Dendritic cell treated with granulocyte-macrophage colony-stimulating factor and Interleukin-4, amounts not matched to agents 40 ng/mL and 50 ng/mL, for 4 days (primary cell): ENCODE measurements around the gene IL17RB.

Source experiments
- H3K27ac Mint-ChIP-seq: one replicate; pipeline ENCODE4 v1.8.0; 2022; ENCODE audit warnings: mild to moderate bottlenecking, mixed read lengths
- H3K27me3 Mint-ChIP-seq: one replicate; pipeline ENCODE4 v1.8.0; 2022; ENCODE audit warnings: mild to moderate bottlenecking, mixed read lengths
- H3K36me3 Mint-ChIP-seq: one replicate; pipeline ENCODE4 v1.8.0; 2022; ENCODE audit warnings: low read depth, mixed read lengths
- H3K4me1 Mint-ChIP-seq: one replicate; pipeline ENCODE4 v1.8.0; 2022; ENCODE audit warnings: low read depth, mixed read lengths
- H3K4me3 Mint-ChIP-seq: one replicate; pipeline ENCODE4 v1.8.0; 2022; ENCODE audit warnings: mild to moderate bottlenecking, moderate library complexity, mixed read lengths
- H3K9me3 Mint-ChIP-seq: one replicate; pipeline ENCODE4 v1.8.0; 2022; ENCODE audit warnings: mixed read lengths
- intact Hi-C: fragments of 100-400 bp; cut with micrococcal nuclease; formaldehyde crosslinking; loops from one replicate; pipeline ENCODE4 v1.15.0; 2022

The IL17RB gene

DNA sequence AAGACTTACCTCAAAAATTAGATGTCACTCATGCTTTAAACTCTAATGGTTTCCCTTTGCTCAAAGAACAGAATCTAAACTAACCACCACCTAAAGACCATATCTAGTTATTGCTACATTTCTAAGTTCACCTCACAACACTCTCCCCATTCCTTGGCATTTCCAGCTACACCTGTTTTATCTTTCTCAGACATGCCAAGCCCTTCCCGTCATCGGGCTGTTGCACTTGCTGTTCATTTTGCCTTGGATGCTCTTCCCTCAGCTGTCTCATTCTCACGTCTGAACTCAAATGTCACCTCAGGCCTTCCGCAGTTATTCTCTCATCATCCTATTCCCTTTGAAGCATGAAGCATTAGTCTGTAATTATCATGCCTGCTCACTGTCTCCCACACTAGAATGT, 36.6 kb downstream of the IL17RB start:
- Mint-ChIP-seq H3K4me1 (peaks cover 30% of the 10 kb centered on the region), H3K36me3 (peaks cover 72% of the 10 kb centered on the region), H3K27ac (no peak overlapping the region), H3K4me3 (no peak overlapping the region), H3K27me3 (no peaks in the 10 kb centered on the region), H3K9me3 (no peaks in the 10 kb centered on the region)
- intact Hi-C loops = no loop called here

- H3K27ac Mint-ChIP-seq = no peak overlapping the region
- H3K36me3 Mint-ChIP-seq = peaks cover 73% of the 10 kb centered on the region
Observed at GRCh38 chr3:53884623-53885022, 38.3 kb downstream of the IL17RB start.

GRCh38 chr3:53885239-53885638, 38.9 kb downstream of the IL17RB start:
- Mint-ChIP-seq H3K4me1 (peaks cover 42% of the 10 kb centered on the region), H3K36me3 (peaks cover 68% of the 10 kb centered on the region), H3K27ac (no peak overlapping the region), H3K27me3 (no peaks in the 10 kb centered on the region), H3K4me3 (no peak overlapping the region), H3K9me3 (no peaks in the 10 kb centered on the region)
- intact Hi-C loops = no loop called here

More at GRCh38 chr3:53884623-53885022, 38.3 kb downstream of the IL17RB start:
- H3K9me3 Mint-ChIP-seq = no peaks in the 10 kb centered on the region
- intact Hi-C loops = no loop called here
- no peaks in the 10 kb centered on the region for H3K27me3 Mint-ChIP-seq
- peaks cover 36% of the 10 kb centered on the region for H3K4me1 Mint-ChIP-seq
- H3K4me3 Mint-ChIP-seq = no peak overlapping the region

DNA sequence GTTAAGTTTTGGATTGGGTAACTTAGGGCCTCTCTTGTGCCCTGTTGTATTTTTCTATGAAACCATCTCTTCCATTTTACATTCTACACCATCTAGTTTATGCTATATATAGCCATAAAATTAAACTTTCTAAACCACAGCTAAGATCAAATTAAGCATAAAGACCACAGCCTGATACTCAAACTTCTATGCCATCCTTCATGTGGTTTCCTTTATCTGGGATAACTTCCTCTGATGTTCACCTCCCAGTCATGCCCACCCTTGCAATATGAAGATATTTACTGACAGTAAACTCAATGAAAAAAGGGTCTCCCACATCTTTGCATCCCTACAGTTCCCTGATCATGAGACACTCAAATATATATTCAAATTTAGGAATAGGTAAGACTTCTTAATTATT, 41.1 kb downstream of the IL17RB start:
- Mint-ChIP-seq H3K4me3 (no peak overlapping the region), H3K36me3 (peaks cover 66% of the 10 kb centered on the region), H3K27ac (no peak overlapping the region), H3K27me3 (no peaks in the 10 kb centered on the region), H3K4me1 (peaks cover 43% of the 10 kb centered on the region), H3K9me3 (no peaks in the 10 kb centered on the region)
- intact Hi-C loops = no loop called here

GRCh38 chr3:53888232-53888631, 41.9 kb downstream of the IL17RB start:
- peaks cover 7% of the 10 kb centered on the region for H3K9me3 Mint-ChIP-seq
- H3K27me3 Mint-ChIP-seq = peaks cover 4% of the 10 kb centered on the region
- intact Hi-C loops = no loop called here
- H3K4me1 Mint-ChIP-seq = peaks cover 41% of the 10 kb centered on the region
- H3K36me3 Mint-ChIP-seq = peaks cover 68% of the 10 kb centered on the region
- no peak overlapping the region for H3K27ac Mint-ChIP-seq
- H3K4me3 Mint-ChIP-seq = no peak overlapping the region

DNA sequence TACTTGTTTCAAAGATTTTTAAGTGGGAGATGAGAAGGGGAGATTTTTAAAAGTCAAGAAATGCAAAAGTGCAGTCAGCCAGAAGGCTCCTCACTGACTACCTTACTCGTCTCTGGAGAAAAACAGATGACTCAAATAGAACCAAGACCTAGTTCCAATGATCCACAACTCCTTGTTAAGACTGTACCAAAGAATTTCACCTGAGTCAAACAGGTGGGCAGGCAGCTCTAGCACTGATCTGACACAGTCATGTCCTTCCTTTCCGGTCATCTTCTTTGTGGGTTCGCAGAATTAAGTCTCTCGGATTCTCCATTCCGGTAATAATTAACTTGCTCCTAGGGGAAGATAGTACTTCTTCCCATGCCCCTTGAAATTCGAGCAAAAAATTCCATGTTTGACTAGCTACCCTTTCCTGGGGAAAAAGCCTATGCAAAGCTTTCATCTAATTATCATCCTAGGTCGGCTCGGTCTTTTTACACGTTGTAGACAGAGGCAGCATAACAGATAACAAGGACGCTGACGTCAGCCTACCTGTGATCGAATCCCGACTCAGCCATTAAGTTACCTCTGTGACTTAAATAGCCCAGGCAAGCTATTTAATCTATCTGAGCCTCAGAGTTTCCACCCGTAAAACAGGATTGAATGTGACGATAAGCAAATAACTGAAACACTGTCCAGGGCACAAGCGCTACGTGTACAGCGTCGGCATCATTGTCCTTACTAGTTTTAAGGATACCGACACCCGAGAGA, 44.5 kb downstream of the IL17RB start:
- Mint-ChIP-seq H3K27me3 (peaks cover 25% of the 10 kb centered on the region), H3K9me3 (peaks cover 8% of the 10 kb centered on the region), H3K27ac (peak overlapping the region; percentile 94), H3K4me1 (peaks cover 41% of the 10 kb centered on the region), H3K4me3 (peak overlapping the region; percentile 82), H3K36me3 (peaks cover 46% of the 10 kb centered on the region)
- intact Hi-C loops = loop anchor here (1.0 to 10.0 kb wide), 3 partner anchors 9 to 546 kb away; partner anchors contain the start of genes ACTR8 and DCP1A

- Mint-ChIP-seq H3K27ac (peak within 1 kb of the TSS; percentile 94), H3K4me3 (peak within 1 kb of the TSS; percentile 82), H3K4me1 (peaks cover 41% of the 10 kb centered on the region), H3K27me3 (peaks cover 29% of the 10 kb centered on the region), H3K36me3 (peaks cover 39% of the 10 kb centered on the region), H3K9me3 (peaks cover 8% of the 10 kb centered on the region)
- intact Hi-C loops = loop anchor here (1.0 to 10.0 kb wide), 3 partner anchors 9 to 547 kb away; partner anchors contain the start of genes ACTR8 and DCP1A
Observed at GRCh38 chr3:53891497-53892285, 45.3 kb downstream of the IL17RB start, which contains the start of gene SELENOK. TSS of gene SELENOK (minus strand) at chr3:53891859.

DNA sequence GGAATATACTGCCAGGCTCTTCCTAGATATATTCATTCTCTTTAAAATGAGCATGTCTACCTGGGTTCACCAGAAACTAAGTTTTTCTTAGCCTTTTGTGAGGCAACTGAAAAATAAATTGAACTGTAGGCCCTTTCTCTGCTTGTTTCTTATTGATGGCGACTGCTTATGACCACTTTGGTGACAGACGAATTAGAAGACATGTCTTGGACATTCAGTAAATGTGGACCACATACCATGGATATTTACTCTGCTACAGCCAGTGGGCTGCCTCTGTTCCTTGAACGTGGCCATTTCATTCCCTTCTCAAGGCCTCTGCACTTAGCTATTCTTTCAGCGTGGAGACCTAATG, 45.9 kb downstream of the IL17RB start:
- Mint-ChIP-seq H3K4me1 (peaks cover 35% of the 10 kb centered on the region), H3K27ac (peak overlapping the region; percentile 94), H3K4me3 (peak overlapping the region; percentile 82), H3K36me3 (peaks cover 33% of the 10 kb centered on the region), H3K27me3 (peaks cover 33% of the 10 kb centered on the region), H3K9me3 (peaks cover 8% of the 10 kb centered on the region)
- intact Hi-C loops = loop anchor here (5.0 to 10.0 kb wide), 2 partner anchors 145 to 547 kb away; partner anchors contain the start of gene DCP1A

DNA sequence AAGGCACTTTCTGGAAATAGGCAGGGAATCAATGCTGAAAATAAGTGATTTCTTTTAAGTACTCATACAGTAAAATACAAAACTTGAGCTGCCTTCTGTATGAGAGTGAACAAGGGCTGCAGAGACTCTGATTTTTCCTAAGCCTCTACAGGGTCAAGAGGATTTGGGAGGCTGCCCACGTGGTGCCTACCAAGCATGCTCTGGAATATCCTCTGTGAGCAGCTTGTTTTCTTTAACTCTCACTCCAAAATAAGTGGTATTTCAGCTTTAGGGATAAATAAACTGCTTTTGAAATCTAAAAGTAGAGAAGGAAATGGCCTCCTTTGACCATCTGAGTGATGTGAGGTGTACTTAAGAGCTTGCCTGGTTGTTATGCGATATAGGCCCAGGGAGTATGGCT, 53.4 kb downstream of the IL17RB start:
- Mint-ChIP-seq H3K27ac (no peak overlapping the region), H3K4me1 (no peaks in the 10 kb centered on the region)
- intact Hi-C loops = loop anchor here (10.0 kb wide), 1 partner anchor 555 kb away; the partner anchor contains the start of gene DCP1A

GRCh38 chr3:53900666-53901331, 54.4 kb downstream of the IL17RB start:
- Mint-ChIP-seq H3K27me3 (peaks cover 50% of the 10 kb centered on the region), H3K27ac (no peak overlapping the region), H3K36me3 (no peaks in the 10 kb centered on the region), H3K4me1 (no peaks in the 10 kb centered on the region), H3K9me3 (peaks cover 2% of the 10 kb centered on the region), H3K4me3 (no peak overlapping the region)
- intact Hi-C loops = no loop called here

More for the DNA sequence above, 53.4 kb downstream of the IL17RB start:
- Mint-ChIP-seq H3K9me3 (no peaks in the 10 kb centered on the region), H3K36me3 (no peaks in the 10 kb centered on the region), H3K4me3 (no peak overlapping the region), H3K27me3 (peaks cover 54% of the 10 kb centered on the region)

GRCh38 chr3:53902067-53902466, 55.7 kb downstream of the IL17RB start:
- Mint-ChIP-seq H3K4me3 (no peak overlapping the region), H3K9me3 (peaks cover 11% of the 10 kb centered on the region), H3K4me1 (no peaks in the 10 kb centered on the region), H3K27me3 (peaks cover 52% of the 10 kb centered on the region), H3K36me3 (no peaks in the 10 kb centered on the region), H3K27ac (no peak overlapping the region)
- intact Hi-C loops = no loop called here

- H3K4me3 Mint-ChIP-seq = no peak overlapping the region
- intact Hi-C loops = no loop called here
- peaks cover 48% of the 10 kb centered on the region for H3K27me3 Mint-ChIP-seq
- no peak overlapping the region for H3K27ac Mint-ChIP-seq
- H3K4me1 Mint-ChIP-seq = no peaks in the 10 kb centered on the region
- H3K9me3 Mint-ChIP-seq = peaks cover 11% of the 10 kb centered on the region
- no peaks in the 10 kb centered on the region for H3K36me3 Mint-ChIP-seq
Observed at GRCh38 chr3:53902711-53903110, 56.3 kb downstream of the IL17RB start.

DNA sequence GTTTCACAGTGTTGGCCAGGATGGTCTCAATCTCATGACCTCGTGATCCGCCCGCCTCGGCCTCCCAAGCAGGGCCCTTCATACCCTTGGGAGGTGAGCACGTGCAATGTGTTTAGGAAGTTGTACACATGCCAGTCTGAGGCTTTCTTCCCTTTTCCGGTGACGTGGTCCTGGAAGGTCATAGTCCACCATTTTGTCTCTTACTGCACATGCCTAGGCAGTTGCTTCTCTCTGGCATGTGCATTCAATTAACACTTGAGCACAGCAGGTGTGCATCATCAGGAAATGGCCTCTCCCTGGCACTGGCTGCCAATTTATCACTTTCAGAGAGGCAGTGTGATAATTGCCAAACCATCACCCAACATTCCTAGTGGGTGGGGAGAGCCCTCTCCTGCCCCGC, 67.0 kb downstream of the IL17RB start:
- H3K27ac Mint-ChIP-seq = no peak overlapping the region
- H3K4me3 Mint-ChIP-seq = no peak overlapping the region
- intact Hi-C loops = loop anchor here (10.0 kb wide), 1 partner anchor 539 kb away; no protein-coding TSS in a partner anchor
- no peaks in the 10 kb centered on the region for H3K36me3 Mint-ChIP-seq
- peaks cover 44% of the 10 kb centered on the region for H3K27me3 Mint-ChIP-seq
- no peaks in the 10 kb centered on the region for H3K4me1 Mint-ChIP-seq
- no peaks in the 10 kb centered on the region for H3K9me3 Mint-ChIP-seq
